Type B pancreatic cell (in vitro differentiated cells): ENCODE results near the gene EIF4H. TPM values are rescaled to one million over a fixed set of nuclear protein-coding genes. Genes with fewer than 3 reads are reported as not detected.

Experiments
- DNase-seq: peaks from one replicate; pipeline ENCODE4 v3.0.0; 2021; ENCODE audit warnings: mixed read lengths; ENCODE audit not compliant: unreplicated experiment; ENCODE audit errors: extremely low spot score
- H3K27ac Mint-ChIP-seq: 2 replicates; pipeline ENCODE4 v1.8.0; 2021; ENCODE audit warnings: mild to moderate bottlenecking, mixed read lengths
- H3K27me3 Mint-ChIP-seq: 2 replicates; pipeline ENCODE4 v1.8.0; 2021; ENCODE audit warnings: mixed read lengths
- H3K36me3 Mint-ChIP-seq: 2 replicates; pipeline ENCODE4 v1.8.0; 2021; ENCODE audit warnings: mixed read lengths
- H3K4me1 Mint-ChIP-seq: one replicate; pipeline ENCODE4 v1.8.0; 2021; ENCODE audit warnings: mixed read lengths; ENCODE audit not compliant: unreplicated experiment
- H3K4me3 Mint-ChIP-seq: 2 replicates; pipeline ENCODE4 v1.8.0; 2021; ENCODE audit warnings: mild to moderate bottlenecking, mixed read lengths
- H3K9me3 Mint-ChIP-seq: 2 replicates; pipeline ENCODE4 v1.8.0; 2021; ENCODE audit warnings: mixed read lengths
- total RNA-seq: library from RNA; stranded (reverse); gene quantifications from 2 replicates; pipeline ENCODE4 v1.2.1, GENCODE V29; 2021; ENCODE audit warnings: low replicate concordance
- TF ChIP-seq, protein P1 (sequence below): fragments of 200-600 bp; sonication (generic); conservative IDR thresholded peaks from 2 replicates; pipeline ENCODE4 v1.5.0; 2021; ENCODE audit warnings: antibody characterized with exemption, mild to moderate bottlenecking

The EIF4H gene
- total RNA-seq, 1 donor from 2014 or later, result 251 TPM

DNA sequence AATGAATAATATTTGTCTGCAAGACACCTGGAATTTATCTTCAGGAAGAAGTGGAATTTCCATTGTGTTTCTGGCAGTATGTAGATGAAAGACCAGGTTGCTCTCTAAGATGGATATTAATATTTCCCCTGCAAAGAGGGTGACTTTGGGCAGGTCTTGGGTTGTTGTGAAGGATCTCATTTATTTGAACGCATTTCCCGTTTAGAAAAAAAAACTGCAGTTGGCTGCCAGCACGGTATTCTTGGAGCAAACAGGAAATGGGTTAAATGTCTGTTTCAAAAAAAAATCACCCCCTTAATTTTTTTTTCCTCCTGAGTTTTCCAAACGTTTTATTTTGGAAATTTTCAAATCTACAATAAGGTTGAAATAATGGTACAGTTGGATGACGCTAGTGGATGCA is 11.5 kb downstream of the EIF4H start:
- peaks cover 29% of the 10 kb centered on the region for H3K4me1 Mint-ChIP-seq
- no peaks in the 10 kb centered on the region for H3K9me3 Mint-ChIP-seq
- no peak for DNase-seq
- H3K36me3 Mint-ChIP-seq, result peaks cover 34% of the 10 kb centered on the region
- TF ChIP-seq, protein P1, sequence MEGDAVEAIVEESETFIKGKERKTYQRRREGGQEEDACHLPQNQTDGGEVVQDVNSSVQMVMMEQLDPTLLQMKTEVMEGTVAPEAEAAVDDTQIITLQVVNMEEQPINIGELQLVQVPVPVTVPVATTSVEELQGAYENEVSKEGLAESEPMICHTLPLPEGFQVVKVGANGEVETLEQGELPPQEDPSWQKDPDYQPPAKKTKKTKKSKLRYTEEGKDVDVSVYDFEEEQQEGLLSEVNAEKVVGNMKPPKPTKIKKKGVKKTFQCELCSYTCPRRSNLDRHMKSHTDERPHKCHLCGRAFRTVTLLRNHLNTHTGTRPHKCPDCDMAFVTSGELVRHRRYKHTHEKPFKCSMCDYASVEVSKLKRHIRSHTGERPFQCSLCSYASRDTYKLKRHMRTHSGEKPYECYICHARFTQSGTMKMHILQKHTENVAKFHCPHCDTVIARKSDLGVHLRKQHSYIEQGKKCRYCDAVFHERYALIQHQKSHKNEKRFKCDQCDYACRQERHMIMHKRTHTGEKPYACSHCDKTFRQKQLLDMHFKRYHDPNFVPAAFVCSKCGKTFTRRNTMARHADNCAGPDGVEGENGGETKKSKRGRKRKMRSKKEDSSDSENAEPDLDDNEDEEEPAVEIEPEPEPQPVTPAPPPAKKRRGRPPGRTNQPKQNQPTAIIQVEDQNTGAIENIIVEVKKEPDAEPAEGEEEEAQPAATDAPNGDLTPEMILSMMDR, result no peak
- no peak overlapping the region for H3K27ac Mint-ChIP-seq
- H3K27me3 Mint-ChIP-seq, result no peaks in the 10 kb centered on the region
- H3K4me3 Mint-ChIP-seq, result no peak overlapping the region

DNA sequence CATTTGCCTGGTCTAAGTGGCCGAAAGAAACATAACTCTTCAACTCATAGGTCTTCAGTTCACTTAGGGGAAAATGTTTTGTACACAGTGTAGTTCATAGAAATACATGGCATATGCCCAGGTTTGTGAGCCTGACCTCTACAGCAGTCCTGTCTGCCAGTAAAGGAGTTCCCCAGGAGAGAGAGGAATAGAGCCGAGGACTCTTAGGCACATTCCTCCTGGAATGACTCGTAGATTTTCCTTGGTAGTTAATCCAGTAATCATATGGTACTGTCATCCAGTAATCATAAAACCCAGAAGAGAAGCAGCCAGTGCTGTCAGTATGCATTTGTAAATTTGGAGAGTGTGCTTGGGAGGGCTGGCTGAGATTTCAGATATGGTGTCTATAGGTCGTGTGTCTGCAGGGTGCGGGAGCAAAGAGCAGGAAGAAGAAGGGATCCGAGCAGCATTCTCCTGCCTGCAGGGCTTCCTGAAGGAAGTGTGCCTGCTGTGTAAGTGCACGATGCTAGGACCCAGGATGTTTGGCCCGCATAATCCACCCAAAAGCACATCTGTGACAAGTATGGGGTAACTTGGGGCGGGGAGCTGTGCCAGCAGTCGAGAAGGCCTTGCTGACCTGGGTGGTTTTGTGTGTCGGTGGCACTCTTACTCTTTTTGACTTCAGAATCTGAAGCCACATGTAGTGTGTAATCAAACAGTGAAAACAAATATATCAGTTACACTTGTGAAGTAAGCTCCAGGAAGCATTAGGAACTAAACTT is 13.9 kb downstream of the EIF4H start:
- DNase-seq, result no peak
- Mint-ChIP-seq H3K27me3 (no peaks in the 10 kb centered on the region), H3K4me1 (peaks cover 20% of the 10 kb centered on the region), H3K4me3 (no peak overlapping the region), H3K27ac (peak overlapping the region; percentile 47), H3K9me3 (no peaks in the 10 kb centered on the region), H3K36me3 (peaks cover 34% of the 10 kb centered on the region)
- TF ChIP-seq, protein P1, result no peak

DNA sequence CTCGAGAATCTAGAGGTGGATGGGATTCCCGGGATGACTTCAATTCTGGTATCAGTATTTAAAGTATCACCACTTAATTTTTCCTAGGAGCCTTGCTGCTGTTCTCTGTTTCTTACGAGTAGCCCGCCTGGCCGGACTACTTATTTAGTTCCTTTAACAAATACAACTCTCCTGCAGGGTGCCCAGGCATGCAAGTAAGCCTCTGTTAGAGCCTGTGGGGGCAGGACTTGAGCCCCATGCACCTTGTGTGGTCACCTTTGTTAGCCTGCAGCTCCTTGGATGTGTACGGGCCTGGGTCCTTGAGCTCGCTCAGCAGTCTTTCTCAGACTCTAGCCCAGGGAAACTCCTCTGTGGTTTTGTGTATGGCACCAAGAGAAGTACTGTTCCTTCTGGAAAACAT is 16.1 kb downstream of the EIF4H start:
- H3K4me1 Mint-ChIP-seq, result peaks cover 6% of the 10 kb centered on the region
- H3K9me3 Mint-ChIP-seq, result no peaks in the 10 kb centered on the region
- TF ChIP-seq, protein P1, result no peak
- no peak overlapping the region for H3K4me3 Mint-ChIP-seq
- peaks cover 37% of the 10 kb centered on the region for H3K36me3 Mint-ChIP-seq
- no peak overlapping the region for H3K27ac Mint-ChIP-seq
- no peaks in the 10 kb centered on the region for H3K27me3 Mint-ChIP-seq
- no peak for DNase-seq

DNA sequence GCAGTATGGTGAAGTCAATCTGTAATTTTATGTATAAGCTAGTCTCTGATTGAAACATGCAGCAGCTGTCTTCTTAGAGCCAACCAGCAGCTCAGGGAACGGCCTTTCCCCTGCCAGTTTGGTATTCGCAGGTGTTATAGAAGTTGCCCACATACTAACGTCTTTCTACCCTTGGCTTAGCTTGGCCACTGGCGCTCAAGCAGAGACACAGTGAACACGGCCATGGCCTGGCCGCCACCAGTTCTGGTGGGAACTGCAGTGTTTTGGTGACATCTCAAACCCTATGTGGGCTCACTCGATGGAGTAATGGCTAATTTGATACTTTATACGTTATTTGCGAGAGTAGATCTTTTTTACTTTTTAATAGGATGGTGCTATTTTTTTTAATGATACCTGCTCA is 17.1 kb downstream of the EIF4H start:
- no peaks in the 10 kb centered on the region for H3K9me3 Mint-ChIP-seq
- no peak overlapping the region for H3K27ac Mint-ChIP-seq
- H3K4me1 Mint-ChIP-seq, result peaks cover 6% of the 10 kb centered on the region
- no peak overlapping the region for H3K4me3 Mint-ChIP-seq
- no peaks in the 10 kb centered on the region for H3K27me3 Mint-ChIP-seq
- TF ChIP-seq, protein P1, result no peak
- H3K36me3 Mint-ChIP-seq, result peaks cover 37% of the 10 kb centered on the region
- no peak for DNase-seq

DNA sequence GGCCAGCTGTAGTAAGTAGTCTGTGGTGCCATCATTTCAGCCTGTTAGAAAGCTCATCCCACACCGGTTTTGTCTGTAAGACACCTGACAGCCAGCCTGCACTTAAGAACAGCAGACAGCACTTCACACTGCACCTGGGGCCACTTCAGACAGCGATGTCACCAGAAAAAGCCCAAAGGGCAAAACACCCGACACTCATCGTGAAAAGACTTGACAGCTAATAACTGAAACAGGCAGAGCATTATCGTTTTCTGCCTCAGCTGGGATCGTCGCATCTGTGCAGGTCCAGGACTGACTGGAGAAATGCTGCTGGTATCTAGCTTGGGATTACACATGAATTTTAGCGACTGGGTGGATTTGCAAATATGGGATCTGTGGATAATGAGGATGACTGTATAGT is 18.9 kb downstream of the EIF4H start:
- TF ChIP-seq, protein P1, result no peak
- DNase-seq, result no peak
- peaks cover 35% of the 10 kb centered on the region for H3K36me3 Mint-ChIP-seq
- no peaks in the 10 kb centered on the region for H3K27me3 Mint-ChIP-seq
- H3K4me1 Mint-ChIP-seq, result no peaks in the 10 kb centered on the region
- H3K9me3 Mint-ChIP-seq, result no peaks in the 10 kb centered on the region
- no peak overlapping the region for H3K27ac Mint-ChIP-seq
- no peak overlapping the region for H3K4me3 Mint-ChIP-seq
